CD4-positive, alpha-beta T cell (primary cell): Measurements from ENCODE around the gene MSRB3. TPM values are rescaled to one million over a fixed set of nuclear protein-coding genes. Genes with fewer than 3 reads are reported as not detected.

Experiments used
- ATAC-seq: fragments of 200-7000 bp; cut with Tn5 transposase; one replicate; pipeline ENCODE4 v1.10.0; 2022; ENCODE audit warnings: mild to moderate bottlenecking; ENCODE audit not compliant: poor library complexity
- CTCF ChIA-PET: fragments of 350-600 bp; sonication (Branson Sonifier 250); formaldehyde crosslinking; loops from one replicate; lab custom pipeline; 2021; ENCODE audit warnings: antibody characterized with exemption, inconsistent platforms; lab: Charles Lee
- POLR2A ChIA-PET: fragments of 350-600 bp; sonication (Branson Sonifier 250); formaldehyde crosslinking; loops from one replicate; lab custom pipeline; 2021; ENCODE audit warnings: antibody characterized with exemption, inconsistent platforms; lab: Charles Lee
- DNase-seq, 14 experiments: peaks; one replicate each; pipeline ENCODE4 v3.0.0-alpha.2; 2013 to 2020; ENCODE audit warnings: mixed read lengths in 2 of 14
- H3K27ac ChIP-seq, 2 donors: one replicate each; pipeline versions ENCODE4 v1.5.1 to v1.7.0; 2013; ENCODE audit warnings: low read length in 2 of 2, low read depth in 1 of 2, mild to moderate bottlenecking in 1 of 2
- H3K27me3 ChIP-seq, 2 experiments: 1 replicate in 1 of 2; 2 replicates in 1 of 2; pipeline versions ENCODE4 v1.6.1 to v1.7.0; 2013; ENCODE audit warnings: low read length in 2 of 2, control low read depth in 1 of 2, mild to moderate bottlenecking in 1 of 2, moderate library complexity in 1 of 2; ENCODE audit not compliant: insufficient read depth in 2 of 2, control insufficient read depth in 1 of 2
- H3K36me3 ChIP-seq: one replicate; pipeline ENCODE4 v1.6.1; 2013; ENCODE audit warnings: low read length, control low read depth; ENCODE audit not compliant: insufficient read depth
- H3K4me1 ChIP-seq: one replicate; pipeline ENCODE4 v1.6.1; 2013; ENCODE audit warnings: low read length, control low read depth; ENCODE audit not compliant: insufficient read depth
- H3K4me3 ChIP-seq: one replicate; pipeline ENCODE4 v1.5.1; 2013; ENCODE audit warnings: mild to moderate bottlenecking, low read length, moderate library complexity
- H3K9me3 ChIP-seq, 2 experiments: 1 replicate in 1 of 2; 2 replicates in 1 of 2; pipeline versions ENCODE4 v1.6.1 to v1.7.0; 2013; ENCODE audit warnings: low read length in 2 of 2, mild to moderate bottlenecking in 2 of 2, control low read depth in 1 of 2, moderate library complexity in 1 of 2; ENCODE audit not compliant: control insufficient read depth in 1 of 2, insufficient read depth in 1 of 2
- H3K27ac Mint-ChIP-seq: one replicate; pipeline ENCODE4 v1.8.0; 2020; ENCODE audit warnings: mixed read lengths
- H3K27me3 Mint-ChIP-seq: one replicate; pipeline ENCODE4 v1.8.0; 2021; ENCODE audit warnings: mixed read lengths
- H3K36me3 Mint-ChIP-seq: one replicate; pipeline ENCODE4 v1.8.0; 2021; ENCODE audit warnings: low read depth, mixed read lengths
- H3K4me1 Mint-ChIP-seq: one replicate; pipeline ENCODE4 v1.8.0; 2021; ENCODE audit warnings: low read depth, mixed read lengths
- H3K4me3 Mint-ChIP-seq: one replicate; pipeline ENCODE4 v1.8.0; 2020; ENCODE audit warnings: mild to moderate bottlenecking, mixed read lengths
- H3K9me3 Mint-ChIP-seq: one replicate; pipeline ENCODE4 v1.8.0; 2020; ENCODE audit warnings: mixed read lengths
- intact Hi-C, 2 experiments: fragments of 100-400 bp; cut with DNase I in 1 of 2; cut with micrococcal nuclease in 1 of 2; formaldehyde crosslinking; loops; one replicate each; pipeline versions ENCODE4 v1.15.1 to v1.9.0; 2023 to 2025; cut with DNase I, micrococcal nuclease
- total RNA-seq, 174 experiments: library from RNA in 2 of 174; stranded (reverse) in 2 of 174; gene quantifications; one replicate each; pipeline ENCODE4 v1.2.3 and lab custom pipeline; 2021 to 2026
- TF ChIP-seq, protein P1 (sequence below): fragments of 200-600 bp; IDR thresholded peaks from one replicate; pipeline ENCODE4 v1.8.0; 2022; ENCODE audit warnings: antibody characterized with exemption, mild to moderate bottlenecking

The MSRB3 gene
- total RNA-seq, 2 experiments from 2014 or later, result 0.17 TPM; not detected in 1

DNA sequence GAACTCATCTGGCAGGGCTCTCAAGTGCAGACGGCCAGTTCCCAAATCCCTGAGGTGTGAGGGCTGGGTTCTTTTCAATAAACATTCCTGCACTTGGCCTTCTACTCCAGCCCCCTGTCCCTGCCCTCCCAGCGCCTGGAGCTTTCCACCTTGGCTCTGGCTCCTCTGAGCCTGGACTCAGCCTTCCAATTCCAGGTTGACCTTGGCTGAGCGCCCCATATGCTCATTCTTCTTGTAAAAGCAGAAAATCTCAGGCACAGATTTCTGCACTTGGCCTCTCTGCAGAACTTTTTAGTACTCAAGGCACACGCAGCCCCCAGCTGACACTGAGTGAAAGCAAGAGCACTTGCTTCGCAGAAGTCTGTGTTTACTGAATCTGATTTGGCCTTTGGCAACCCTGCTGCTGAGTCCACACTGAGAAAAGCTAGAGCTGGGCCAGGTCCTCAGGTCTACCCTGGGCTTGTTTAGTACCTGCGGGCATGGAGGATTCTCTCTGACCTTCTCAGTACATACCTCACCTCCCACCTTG, 222.7 kb downstream of the MSRB3 start:
- Mint-ChIP-seq H3K27me3 (peaks cover 16% of the 10 kb centered on the region), H3K4me3 (no peak overlapping the region), H3K4me1 (no peaks in the 10 kb centered on the region), H3K9me3 (no peaks in the 10 kb centered on the region), H3K27ac (no peak overlapping the region), H3K36me3 (no peaks in the 10 kb centered on the region)
- ChIA-PET POLR2A (no interaction called here), CTCF (no interaction called here)
- Histone ChIP-seq H3K4me3 (no peak overlapping the region), H3K27ac (no peak overlapping the region), H3K27me3 (no peaks in the 10 kb centered on the region), H3K4me1 (no peaks in the 10 kb centered on the region), H3K36me3 (no peaks in the 10 kb centered on the region), H3K9me3 (peaks cover 0 to 12% of the 10 kb centered on the region in 2 experiments)
- no peak for DNase-seq
- TF ChIP-seq, protein P1, sequence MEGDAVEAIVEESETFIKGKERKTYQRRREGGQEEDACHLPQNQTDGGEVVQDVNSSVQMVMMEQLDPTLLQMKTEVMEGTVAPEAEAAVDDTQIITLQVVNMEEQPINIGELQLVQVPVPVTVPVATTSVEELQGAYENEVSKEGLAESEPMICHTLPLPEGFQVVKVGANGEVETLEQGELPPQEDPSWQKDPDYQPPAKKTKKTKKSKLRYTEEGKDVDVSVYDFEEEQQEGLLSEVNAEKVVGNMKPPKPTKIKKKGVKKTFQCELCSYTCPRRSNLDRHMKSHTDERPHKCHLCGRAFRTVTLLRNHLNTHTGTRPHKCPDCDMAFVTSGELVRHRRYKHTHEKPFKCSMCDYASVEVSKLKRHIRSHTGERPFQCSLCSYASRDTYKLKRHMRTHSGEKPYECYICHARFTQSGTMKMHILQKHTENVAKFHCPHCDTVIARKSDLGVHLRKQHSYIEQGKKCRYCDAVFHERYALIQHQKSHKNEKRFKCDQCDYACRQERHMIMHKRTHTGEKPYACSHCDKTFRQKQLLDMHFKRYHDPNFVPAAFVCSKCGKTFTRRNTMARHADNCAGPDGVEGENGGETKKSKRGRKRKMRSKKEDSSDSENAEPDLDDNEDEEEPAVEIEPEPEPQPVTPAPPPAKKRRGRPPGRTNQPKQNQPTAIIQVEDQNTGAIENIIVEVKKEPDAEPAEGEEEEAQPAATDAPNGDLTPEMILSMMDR, result no peak
- intact Hi-C loops, result no loop called here
- no peak for ATAC-seq

DNA sequence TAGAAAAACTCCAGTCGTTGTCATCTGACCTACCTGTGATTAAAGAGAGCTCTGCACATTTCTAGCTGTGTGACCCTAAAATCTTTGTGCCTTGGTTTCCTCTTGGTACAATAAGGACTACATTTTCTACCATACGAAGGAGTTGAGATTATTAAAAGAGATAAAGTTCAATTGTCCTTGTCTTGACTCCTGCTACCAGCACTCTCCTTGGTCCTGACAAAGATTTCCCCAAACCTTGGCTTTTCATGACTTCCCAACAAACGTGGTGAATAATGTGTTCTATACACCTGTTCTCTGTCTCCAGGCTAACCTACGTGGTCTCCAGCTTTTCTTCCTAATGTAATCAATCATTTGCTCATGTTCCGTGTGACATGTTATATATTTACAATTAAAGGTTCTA, 223.5 kb downstream of the MSRB3 start:
- peaks cover 0 to 12% of the 10 kb centered on the region in 2 experiments for H3K9me3 ChIP-seq
- POLR2A ChIA-PET, result no interaction called here
- H3K27me3 Mint-ChIP-seq, result peaks cover 16% of the 10 kb centered on the region
- no peak overlapping the region for H3K27ac ChIP-seq
- H3K4me1 ChIP-seq, result no peaks in the 10 kb centered on the region
- DNase-seq, result no peak
- no peaks in the 10 kb centered on the region for H3K36me3 Mint-ChIP-seq
- no peak overlapping the region for H3K27ac Mint-ChIP-seq
- H3K36me3 ChIP-seq, result no peaks in the 10 kb centered on the region
- H3K4me3 ChIP-seq, result no peak overlapping the region
- H3K4me1 Mint-ChIP-seq, result no peaks in the 10 kb centered on the region
- no peak overlapping the region for H3K4me3 Mint-ChIP-seq
- no peaks in the 10 kb centered on the region for H3K9me3 Mint-ChIP-seq
- CTCF ChIA-PET, result no interaction called here
- TF ChIP-seq, protein P1, result no peak
- no peaks in the 10 kb centered on the region for H3K27me3 ChIP-seq
- intact Hi-C loops, result no loop called here
- no peak for ATAC-seq

DNA sequence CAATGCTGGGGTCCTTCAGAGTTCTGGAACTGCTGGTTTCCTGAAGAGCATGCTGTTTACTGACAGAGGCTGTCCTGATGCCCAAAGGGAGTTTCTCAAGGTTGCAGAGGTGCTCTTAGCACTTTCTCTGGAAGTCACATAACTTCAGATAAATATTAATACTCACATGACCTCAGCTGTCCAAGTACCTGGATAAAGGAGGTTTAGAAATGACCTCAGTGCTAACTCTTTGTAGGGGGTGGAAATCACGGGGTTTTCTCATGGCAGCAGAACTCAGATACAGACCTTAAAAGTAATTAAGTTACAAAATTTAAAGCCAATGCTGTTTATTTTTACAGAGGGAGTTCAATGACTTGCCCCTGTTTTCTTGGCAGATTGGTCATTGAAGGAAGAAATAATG, 225.9 kb downstream of the MSRB3 start:
- Histone ChIP-seq H3K4me3 (no peak overlapping the region), H3K27ac (no peak overlapping the region), H3K36me3 (no peaks in the 10 kb centered on the region), H3K9me3 (peaks cover 0 to 12% of the 10 kb centered on the region in 2 experiments), H3K27me3 (no peaks in the 10 kb centered on the region), H3K4me1 (no peaks in the 10 kb centered on the region)
- Mint-ChIP-seq H3K9me3 (no peaks in the 10 kb centered on the region), H3K36me3 (no peaks in the 10 kb centered on the region), H3K27me3 (peaks cover 11% of the 10 kb centered on the region), H3K27ac (no peak overlapping the region), H3K4me1 (no peaks in the 10 kb centered on the region), H3K4me3 (no peak overlapping the region)
- no peak for ATAC-seq
- ChIA-PET CTCF (no interaction called here), POLR2A (no interaction called here)
- TF ChIP-seq, protein P1, result no peak
- intact Hi-C loops, result no loop called here
- DNase-seq, result no peak
